Vagina (tissue), 2 donors: ENCODE measurements around the gene NALCN. TPM values are rescaled to one million over a fixed set of nuclear protein-coding genes. Genes with fewer than 3 reads are reported as not detected.

Source experiments
- DNase-seq, 2 donors: peaks; one replicate each; pipeline ENCODE4 v3.0.0-alpha.2; 2017; ENCODE audit errors: extremely low spot score in 2 of 2
- H3K27ac ChIP-seq: fragments of 200-600 bp; sonication (generic); one replicate; pipeline ENCODE4 v1.5.1; 2019
- H3K27me3 ChIP-seq: fragments of 200-600 bp; sonication (generic); one replicate; pipeline ENCODE4 v1.5.1; 2019
- H3K36me3 ChIP-seq, 2 donors: fragments of 200-600 bp; sonication (generic); one replicate each; pipeline ENCODE4 v1.5.1; 2017 to 2019
- H3K4me1 ChIP-seq: fragments of 200-600 bp; sonication (generic); one replicate; pipeline ENCODE4 v1.5.1; 2019
- H3K4me3 ChIP-seq, 2 donors: fragments of 200-600 bp; sonication (generic); 1 replicate in 1 of 2; 2 replicates in 1 of 2; pipeline ENCODE4 v1.5.1; 2016 to 2019
- H3K9me3 ChIP-seq: fragments of 200-600 bp; sonication (generic); one replicate; pipeline ENCODE4 v1.5.1; 2019
- CTCF ChIP-seq, 3 experiments: fragments of 450-650 bp in 2 of 3; fragments of 200-600 bp in 1 of 3; sonication (generic) in 1 of 3; IDR thresholded peaks; one replicate each; pipeline ENCODE4 v1.5.1; 2017 to 2019; ENCODE audit warnings: antibody characterized with exemption in 3 of 3, mild to moderate bottlenecking in 2 of 3, moderate library complexity in 2 of 3
- POLR2A ChIP-seq, 2 donors: fragments of 450-650 bp; IDR thresholded peaks; one replicate each; pipeline ENCODE4 v1.6.1; 2017; ENCODE audit warnings: antibody characterized with exemption in 2 of 2, mild to moderate bottlenecking in 2 of 2, moderate library complexity in 2 of 2
- POLR2AphosphoS5 ChIP-seq, 2 donors: sonication (generic); formaldehyde crosslinking; IDR thresholded peaks; one replicate each; pipeline ENCODE4 v1.9.0; 2017; ENCODE audit warnings: antibody characterized with exemption in 2 of 2, mild to moderate bottlenecking in 2 of 2, low read depth in 1 of 2; ENCODE audit not compliant: insufficient read depth in 1 of 2
- intact Hi-C: fragments of 100-400 bp; cut with DNase I; formaldehyde crosslinking; loops from one replicate; pipeline ENCODE4 v1.15.1; 2023
- total RNA-seq: library from RNA; depleted of rRNA; stranded (reverse); fragments of >200 nt; gene quantifications from one replicate; pipeline ENCODE4 v1.2.3, GENCODE V29; 2016

Gene NALCN
- total RNA-seq, 1 donor from 2014 or later, result 1.7 TPM

- no peak for DNase-seq
- intact Hi-C loops, result no loop called here
- Histone ChIP-seq H3K36me3 (no peaks in the 10 kb centered on the region), H3K27ac (no peak overlapping the region), H3K9me3 (no peaks in the 10 kb centered on the region), H3K4me3 (no peak overlapping the region), H3K4me1 (peaks cover 13% of the 10 kb centered on the region), H3K27me3 (no peaks in the 10 kb centered on the region)
- no peak for TF ChIP-seq CTCF (IDR thresholded peaks at IDR 0.05)
- TF ChIP-seq POLR2A (IDR thresholded peaks at IDR 0.05), result no peak
- no peak for TF ChIP-seq POLR2AphosphoS5 (IDR thresholded peaks at IDR 0.05; ENCODE audit: insufficient read depth in 1 of 2, low read depth in 1 of 2)
These were observed 33.8 kb upstream of the NALCN start for GRCh38 chr13:101449790-101450748.

GRCh38 chr13:101447852-101448251, 31.5 kb upstream of the NALCN start:
- no peaks in the 10 kb centered on the region for H3K9me3 ChIP-seq
- TF ChIP-seq CTCF (IDR thresholded peaks at IDR 0.05), result no peak
- TF ChIP-seq POLR2AphosphoS5 (IDR thresholded peaks at IDR 0.05; ENCODE audit: insufficient read depth in 1 of 2, low read depth in 1 of 2), result no peak
- TF ChIP-seq POLR2A (IDR thresholded peaks at IDR 0.05), result no peak
- DNase-seq, result no peak

GRCh38 chr13:101434486-101434885, 18.2 kb upstream of the NALCN start:
- TF ChIP-seq POLR2AphosphoS5 (IDR thresholded peaks at IDR 0.05; ENCODE audit: insufficient read depth in 1 of 2, low read depth in 1 of 2) (no peak), POLR2A (IDR thresholded peaks at IDR 0.05) (no peak), CTCF (IDR thresholded peaks at IDR 0.05) (no peak)
- no peaks in the 10 kb centered on the region for H3K36me3 ChIP-seq
- no peaks in the 10 kb centered on the region for H3K27me3 ChIP-seq
- no peak overlapping the region for H3K4me3 ChIP-seq
- no peaks in the 10 kb centered on the region for H3K4me1 ChIP-seq
- H3K27ac ChIP-seq, result no peak overlapping the region
- H3K9me3 ChIP-seq, result no peaks in the 10 kb centered on the region
- intact Hi-C loops, result no loop called here
- no peak for DNase-seq

More at GRCh38 chr13:101447852-101448251, 31.5 kb upstream of the NALCN start:
- Histone ChIP-seq H3K4me3 (no peak overlapping the region), H3K27ac (no peak overlapping the region), H3K36me3 (no peaks in the 10 kb centered on the region), H3K27me3 (no peaks in the 10 kb centered on the region), H3K4me1 (peaks cover 13% of the 10 kb centered on the region)
- intact Hi-C loops, result no loop called here

- Histone ChIP-seq H3K36me3 (no peaks in the 10 kb centered on the region), H3K4me1 (no peaks in the 10 kb centered on the region), H3K9me3 (no peaks in the 10 kb centered on the region), H3K4me3 (no peak overlapping the region), H3K27ac (no peak overlapping the region), H3K27me3 (no peaks in the 10 kb centered on the region)
- no peak for DNase-seq
- intact Hi-C loops, result no loop called here
- TF ChIP-seq POLR2A (IDR thresholded peaks at IDR 0.05), result no peak
- TF ChIP-seq CTCF (IDR thresholded peaks at IDR 0.05), result no peak
- TF ChIP-seq POLR2AphosphoS5 (IDR thresholded peaks at IDR 0.05; ENCODE audit: insufficient read depth in 1 of 2, low read depth in 1 of 2), result no peak
These were observed 17.6 kb upstream of the NALCN start for GRCh38 chr13:101433895-101434294.

- no peak for DNase-seq
- intact Hi-C loops, result no loop called here
- no peak for TF ChIP-seq POLR2A (IDR thresholded peaks at IDR 0.05)
- TF ChIP-seq POLR2AphosphoS5 (IDR thresholded peaks at IDR 0.05; ENCODE audit: insufficient read depth in 1 of 2, low read depth in 1 of 2), result no peak
- no peak for TF ChIP-seq CTCF (IDR thresholded peaks at IDR 0.05)
- no peaks in the 10 kb centered on the region for H3K27me3 ChIP-seq
- H3K4me3 ChIP-seq, result no peak overlapping the region
- no peak overlapping the region for H3K27ac ChIP-seq
- H3K9me3 ChIP-seq, result no peaks in the 10 kb centered on the region
- H3K36me3 ChIP-seq, result no peaks in the 10 kb centered on the region
- no peaks in the 10 kb centered on the region for H3K4me1 ChIP-seq
These were observed 13.4 kb upstream of the NALCN start for GRCh38 chr13:101429733-101430132.
